Mucosa of descending colon (tissue), 3 donors: ENCODE measurements around the gene ZNF296. TPM values are rescaled to one million over a fixed set of nuclear protein-coding genes. Genes with fewer than 3 reads are reported as not detected.

ENCODE experiments used
- ATAC-seq: fragments of 200-7000 bp; cut with Tn5 transposase; one replicate; pipeline ENCODE4 v1.9.1; 2020; ENCODE audit warnings: mild to moderate bottlenecking, moderate library complexity
- DNase-seq, 3 donors: peaks; one replicate each; pipeline ENCODE4 v3.0.0-alpha.2; 2020
- H3K36me3 ChIP-seq: fragments of 200-600 bp; one replicate; pipeline ENCODE4 v1.8.0; 2021; ENCODE audit warnings: low read depth, mild to moderate bottlenecking
- H3K4me1 ChIP-seq: fragments of 200-600 bp; one replicate; pipeline ENCODE4 v1.8.0; 2021; ENCODE audit warnings: low read depth, mild to moderate bottlenecking
- H3K4me3 ChIP-seq: fragments of 200-600 bp; one replicate; pipeline ENCODE4 v1.8.0; 2021; ENCODE audit warnings: mild to moderate bottlenecking
- H3K9me3 ChIP-seq: fragments of 200-600 bp; one replicate; pipeline ENCODE4 v1.8.0; 2021; ENCODE audit warnings: mild to moderate bottlenecking
- intact Hi-C, 2 donors: fragments of 100-400 bp; cut with DNase I in 1 of 2; cut with micrococcal nuclease in 1 of 2; formaldehyde crosslinking; loops; one replicate each; pipeline versions ENCODE4 v1.11.0 to v1.11.1; 2022; cut with DNase I, micrococcal nuclease
- total RNA-seq, 3 donors: library from RNA; stranded (reverse); fragmentation: NEBNext Ultra II Directional in 2 of 3; extraction: Animal tissue kit (Norgen Biotek cat#: 25700) in 2 of 3; gene quantifications; one replicate each; pipeline versions ENCODE4 v1.2.1 to v1.2.4, GENCODE V29; 2021 to 2023
- TF ChIP-seq, protein P1 (sequence below): fragments of 200-600 bp; IDR thresholded peaks from one replicate; pipeline ENCODE4 v1.8.0; 2022; ENCODE audit warnings: antibody characterized with exemption, mild to moderate bottlenecking
- donor health status: DM: no; HTN: no; CAD: no; lungs with moderate emphysema.
- donor health status: DM: no; HTN: no; CAD: no.
- donor health status: DM: no; HTN: yes; CAD: no.

ZNF296 gene
- total RNA-seq, 3 donors from 2014 or later, result 2.8 to 5.0 (median 4.9) TPM

DNA sequence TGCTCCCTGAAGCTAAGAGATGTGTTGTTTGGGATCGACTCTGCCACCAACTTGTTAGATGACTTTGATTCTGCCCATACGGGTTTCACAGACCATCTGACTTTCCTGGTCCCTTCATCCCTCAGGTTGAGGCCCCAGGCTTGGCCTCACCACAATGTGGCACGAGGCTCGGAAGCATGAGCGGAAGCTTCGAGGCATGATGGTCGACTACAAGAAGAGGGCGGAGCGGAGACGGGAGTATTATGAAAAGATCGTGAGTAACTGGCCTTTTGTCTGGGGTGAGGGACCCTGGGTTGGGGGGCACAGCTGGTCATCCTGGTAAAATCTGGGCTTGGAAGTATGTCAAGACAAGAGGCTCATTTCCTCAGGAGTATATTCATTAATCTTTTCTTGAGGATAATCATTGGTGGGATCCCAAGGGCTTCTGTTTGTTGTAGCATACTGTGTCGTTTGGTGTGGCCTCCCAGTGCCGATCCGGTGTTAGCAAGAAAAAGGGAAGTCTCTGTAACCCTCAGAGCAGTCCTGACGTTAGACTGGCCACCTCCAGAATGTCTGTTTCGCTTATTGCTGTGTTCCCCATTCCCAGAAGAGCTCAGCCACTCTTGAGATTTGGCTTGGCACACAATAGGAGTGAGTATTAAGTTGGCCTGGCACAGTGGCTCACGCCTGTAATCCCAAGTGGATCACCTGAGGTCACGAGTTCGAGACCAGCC, 36.1 kb downstream of the ZNF296 start:
- intact Hi-C loops, result no loop called here
- Histone ChIP-seq H3K36me3 (no peaks in the 10 kb centered on the region), H3K4me3 (no peak overlapping the region), H3K4me1 (peaks cover 23% of the 10 kb centered on the region), H3K9me3 (no peaks in the 10 kb centered on the region)
- DNase-seq (no peak), ATAC-seq (no peak)
- TF ChIP-seq, protein P1, sequence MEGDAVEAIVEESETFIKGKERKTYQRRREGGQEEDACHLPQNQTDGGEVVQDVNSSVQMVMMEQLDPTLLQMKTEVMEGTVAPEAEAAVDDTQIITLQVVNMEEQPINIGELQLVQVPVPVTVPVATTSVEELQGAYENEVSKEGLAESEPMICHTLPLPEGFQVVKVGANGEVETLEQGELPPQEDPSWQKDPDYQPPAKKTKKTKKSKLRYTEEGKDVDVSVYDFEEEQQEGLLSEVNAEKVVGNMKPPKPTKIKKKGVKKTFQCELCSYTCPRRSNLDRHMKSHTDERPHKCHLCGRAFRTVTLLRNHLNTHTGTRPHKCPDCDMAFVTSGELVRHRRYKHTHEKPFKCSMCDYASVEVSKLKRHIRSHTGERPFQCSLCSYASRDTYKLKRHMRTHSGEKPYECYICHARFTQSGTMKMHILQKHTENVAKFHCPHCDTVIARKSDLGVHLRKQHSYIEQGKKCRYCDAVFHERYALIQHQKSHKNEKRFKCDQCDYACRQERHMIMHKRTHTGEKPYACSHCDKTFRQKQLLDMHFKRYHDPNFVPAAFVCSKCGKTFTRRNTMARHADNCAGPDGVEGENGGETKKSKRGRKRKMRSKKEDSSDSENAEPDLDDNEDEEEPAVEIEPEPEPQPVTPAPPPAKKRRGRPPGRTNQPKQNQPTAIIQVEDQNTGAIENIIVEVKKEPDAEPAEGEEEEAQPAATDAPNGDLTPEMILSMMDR, result no peak

DNA sequence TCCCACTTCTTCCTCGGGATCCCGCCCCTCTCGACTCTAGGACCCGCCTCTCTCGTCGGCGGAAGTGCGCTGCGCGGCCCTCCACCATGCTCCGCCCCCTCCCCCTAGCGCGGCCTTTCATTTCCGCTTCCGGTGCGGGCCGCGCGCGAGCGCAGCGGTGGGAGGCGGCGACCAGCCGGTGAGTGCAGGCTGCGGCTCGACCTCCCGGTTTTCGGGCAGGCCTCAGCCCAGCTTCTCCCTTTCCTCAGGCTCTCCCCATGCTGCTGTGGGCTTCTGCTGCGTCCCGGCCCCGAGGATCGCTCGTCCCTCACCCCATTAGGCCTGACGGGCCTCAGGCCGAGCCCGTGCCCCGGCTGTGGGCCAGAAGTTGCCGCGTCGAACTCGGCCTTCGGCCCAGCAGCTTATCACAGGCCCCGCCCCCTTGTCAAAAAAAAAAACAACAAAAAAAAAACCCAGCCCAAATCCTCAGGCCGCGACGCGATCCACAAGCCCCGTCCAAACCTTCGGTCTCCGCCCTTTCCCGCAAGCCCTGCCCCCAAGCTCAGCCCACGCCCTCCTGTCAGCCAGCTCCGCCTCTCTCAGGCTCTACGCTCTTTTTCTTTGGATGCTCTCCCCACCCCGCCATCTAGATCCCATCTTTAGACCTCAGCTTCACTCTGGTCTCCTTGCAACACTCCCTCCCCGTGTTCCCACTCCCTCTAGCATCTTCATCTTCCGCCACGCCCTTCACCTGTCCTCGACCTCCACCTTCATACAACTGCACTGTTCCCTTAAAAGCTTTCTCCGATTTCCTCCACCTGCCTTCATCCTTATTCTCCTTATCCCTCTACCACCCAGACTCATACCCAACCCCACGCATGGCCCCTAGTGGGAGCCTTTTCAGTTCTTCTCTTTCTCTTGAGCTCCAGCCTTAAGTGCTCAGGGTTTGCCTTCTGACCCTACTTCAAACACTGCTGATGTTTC, 37.1 kb downstream of the ZNF296 start, which contains the start of gene CLASRP:
Gene CLASRP (plus strand): TSS at position 115 of the 963 bp plus-strand sequence. CDS start 1,168 bp downstream, outside the sequence.
- Histone ChIP-seq H3K9me3 (no peaks in the 10 kb centered on the region), H3K4me3 (peak within 1 kb of the TSS; percentile 94), H3K36me3 (no peaks in the 10 kb centered on the region), H3K4me1 (peaks cover 23% of the 10 kb centered on the region)
- peak; percentile 99 for ATAC-seq
- TF ChIP-seq, protein P1, result no peak
- intact Hi-C loops, result no loop called here
- DNase-seq, result peak; percentile 93 to 94 (median 94)

DNA sequence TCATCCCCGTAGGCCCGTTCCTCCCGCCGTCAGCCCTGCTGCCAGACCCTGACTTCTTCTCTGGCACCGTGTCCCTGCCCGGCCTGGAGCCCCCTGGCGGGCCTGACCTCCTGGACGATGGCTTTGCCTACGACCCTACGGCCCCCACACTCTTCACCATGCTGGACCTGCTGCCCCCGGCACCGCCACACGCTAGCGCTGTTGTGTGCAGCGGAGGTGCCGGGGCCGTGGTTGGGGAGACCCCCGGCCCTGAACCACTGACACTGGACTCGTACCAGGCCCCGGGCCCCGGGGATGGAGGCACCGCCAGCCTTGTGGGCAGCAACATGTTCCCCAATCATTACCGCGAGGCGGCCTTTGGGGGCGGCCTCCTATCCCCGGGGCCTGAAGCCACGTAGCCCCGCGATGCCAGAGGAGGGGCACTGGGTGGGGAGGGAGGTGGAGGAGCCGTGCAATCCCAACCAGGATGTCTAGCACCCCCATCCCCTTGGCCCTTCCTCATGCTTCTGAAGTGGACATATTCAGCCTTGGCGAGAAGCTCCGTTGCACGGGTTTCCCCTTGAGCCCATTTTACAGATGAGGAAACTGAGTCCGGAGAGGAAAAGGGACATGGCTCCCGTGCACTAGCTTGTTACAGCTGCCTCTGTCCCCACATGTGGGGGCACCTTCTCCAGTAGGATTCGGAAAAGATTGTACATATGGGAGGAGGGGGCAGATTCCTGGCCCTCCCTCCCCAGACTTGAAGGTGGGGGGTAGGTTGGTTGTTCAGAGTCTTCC, 38.7 kb downstream of the ZNF296 start:
- intact Hi-C loops, result no loop called here
- TF ChIP-seq, protein P1, result no peak

DNA sequence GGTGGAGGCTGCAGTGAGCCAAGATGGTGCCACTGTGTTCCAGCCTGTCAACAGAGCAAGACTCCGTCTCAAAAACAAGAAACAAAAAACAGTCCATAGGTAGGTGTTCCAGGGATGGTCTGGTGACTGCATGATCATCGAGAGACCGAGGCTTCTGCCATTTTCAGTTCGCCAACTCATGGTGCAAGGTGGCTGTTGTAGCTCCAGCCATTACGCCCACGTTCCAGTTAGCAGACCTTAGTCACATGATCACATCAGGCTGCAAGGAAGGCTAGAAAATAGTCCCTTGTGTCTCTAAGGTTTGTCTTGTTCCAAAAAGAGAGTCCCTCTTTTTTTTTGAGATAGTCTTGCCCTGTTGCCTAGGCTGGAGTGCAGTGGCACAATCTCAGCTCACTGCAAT, 40.5 kb downstream of the ZNF296 start:
- Histone ChIP-seq H3K4me1 (peaks cover 15% of the 10 kb centered on the region), H3K9me3 (no peaks in the 10 kb centered on the region), H3K36me3 (no peaks in the 10 kb centered on the region), H3K4me3 (no peak overlapping the region)
- intact Hi-C loops, result no loop called here
- ATAC-seq, result no peak
- TF ChIP-seq, protein P1, result no peak
- no peak for DNase-seq

More for the DNA sequence above, 38.7 kb downstream of the ZNF296 start:
- ATAC-seq, result no peak
- no peak overlapping the region for H3K4me3 ChIP-seq
- no peaks in the 10 kb centered on the region for H3K9me3 ChIP-seq
- no peak for DNase-seq
- H3K4me1 ChIP-seq, result peaks cover 22% of the 10 kb centered on the region
- no peaks in the 10 kb centered on the region for H3K36me3 ChIP-seq

DNA sequence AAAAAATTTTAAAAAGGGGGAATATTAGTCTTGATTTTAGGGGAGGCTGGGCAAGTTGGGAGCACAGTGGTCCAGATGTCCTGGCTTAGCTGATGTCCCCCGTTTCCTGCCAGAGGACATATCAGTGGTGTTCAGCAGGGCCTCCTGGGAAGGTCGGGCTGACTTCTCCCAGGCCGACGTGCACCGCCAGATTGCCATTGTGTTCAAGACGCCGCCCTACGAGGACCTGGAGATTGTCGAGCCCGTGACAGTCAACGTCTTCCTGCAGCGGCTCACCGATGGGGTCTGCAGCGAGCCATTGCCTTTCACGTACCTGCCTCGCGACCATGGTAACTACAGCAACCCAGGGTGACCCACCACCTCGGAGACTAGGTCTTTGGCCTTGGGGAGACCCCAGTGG, 43.9 kb downstream of the ZNF296 start:
- Histone ChIP-seq H3K9me3 (no peaks in the 10 kb centered on the region), H3K4me1 (no peaks in the 10 kb centered on the region), H3K4me3 (no peak overlapping the region), H3K36me3 (no peaks in the 10 kb centered on the region)
- TF ChIP-seq, protein P1, result no peak
- ATAC-seq (no peak), DNase-seq (no peak)
- intact Hi-C loops, result no loop called here
